T-helper 2 cell (primary cell): Measurements from ENCODE around the gene PARP1.
"Not testable (repeated sequence)": the region's sequence is repeated elsewhere in the genome, so short reads cannot be mapped to it uniquely, and the experiment has no call there.

Experiments
- DNase-seq, 5 experiments: peaks; one replicate each; pipeline versions ENCODE4 v3.0.0 to v3.0.0-alpha.2; 2012 to 2022

Gene PARP1

DNA sequence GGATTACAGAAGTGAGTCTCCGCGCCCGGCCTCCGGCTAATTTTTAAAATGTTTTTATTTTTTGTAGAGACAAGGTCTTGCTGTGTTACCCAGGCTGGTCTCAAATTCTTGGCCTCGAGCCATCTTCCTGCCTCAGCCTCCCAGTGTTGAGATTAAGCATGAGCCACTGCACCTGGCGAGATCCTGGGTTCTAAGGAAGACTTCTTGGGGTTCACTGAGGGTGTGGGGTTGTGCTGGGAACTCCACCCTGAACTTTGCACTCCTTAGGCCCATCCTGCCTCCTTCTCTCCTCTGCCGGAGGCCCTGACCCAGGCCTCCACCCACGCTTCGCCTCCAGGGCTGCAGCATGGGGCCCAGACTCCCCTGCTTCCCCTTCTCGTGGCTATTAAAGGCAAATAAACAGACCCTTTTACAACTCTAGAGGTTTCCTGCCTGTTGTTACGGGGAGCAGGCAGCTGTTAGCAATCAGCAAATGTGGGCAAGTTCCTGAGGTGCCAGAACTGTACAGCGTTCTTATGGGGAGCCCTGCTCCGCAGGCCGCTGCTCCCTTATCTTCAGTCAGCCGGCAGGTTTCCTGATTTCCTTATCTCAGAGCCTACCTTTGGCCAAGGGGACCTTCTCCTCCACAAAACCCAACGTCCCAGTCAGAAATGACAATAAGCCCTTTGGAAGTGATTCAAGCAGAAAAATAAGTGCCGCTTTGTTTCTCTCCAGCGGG is 57.9 kb downstream of the PARP1 start:
- no peak for DNase-seq

DNA sequence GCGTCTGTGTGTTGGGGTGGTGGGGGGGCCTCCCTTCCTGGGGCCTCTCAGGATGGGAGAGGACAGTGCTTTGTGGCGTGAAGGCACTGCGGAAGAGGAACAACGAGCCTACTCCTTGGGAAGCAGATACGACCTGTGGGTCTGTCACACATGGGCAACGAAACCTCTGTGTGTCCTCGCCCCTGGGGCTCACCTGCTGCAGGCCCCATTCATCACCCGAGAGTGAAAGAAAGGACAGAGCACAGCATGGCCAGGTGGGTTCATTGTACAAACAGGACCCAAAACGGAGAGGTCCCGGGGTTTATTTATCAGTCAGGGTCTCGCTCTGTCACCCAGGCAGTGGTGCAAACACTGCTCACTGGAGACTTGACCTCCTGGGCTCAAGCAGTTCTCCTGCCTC is 58.8 kb downstream of the PARP1 start:
- no peak for DNase-seq

DNA sequence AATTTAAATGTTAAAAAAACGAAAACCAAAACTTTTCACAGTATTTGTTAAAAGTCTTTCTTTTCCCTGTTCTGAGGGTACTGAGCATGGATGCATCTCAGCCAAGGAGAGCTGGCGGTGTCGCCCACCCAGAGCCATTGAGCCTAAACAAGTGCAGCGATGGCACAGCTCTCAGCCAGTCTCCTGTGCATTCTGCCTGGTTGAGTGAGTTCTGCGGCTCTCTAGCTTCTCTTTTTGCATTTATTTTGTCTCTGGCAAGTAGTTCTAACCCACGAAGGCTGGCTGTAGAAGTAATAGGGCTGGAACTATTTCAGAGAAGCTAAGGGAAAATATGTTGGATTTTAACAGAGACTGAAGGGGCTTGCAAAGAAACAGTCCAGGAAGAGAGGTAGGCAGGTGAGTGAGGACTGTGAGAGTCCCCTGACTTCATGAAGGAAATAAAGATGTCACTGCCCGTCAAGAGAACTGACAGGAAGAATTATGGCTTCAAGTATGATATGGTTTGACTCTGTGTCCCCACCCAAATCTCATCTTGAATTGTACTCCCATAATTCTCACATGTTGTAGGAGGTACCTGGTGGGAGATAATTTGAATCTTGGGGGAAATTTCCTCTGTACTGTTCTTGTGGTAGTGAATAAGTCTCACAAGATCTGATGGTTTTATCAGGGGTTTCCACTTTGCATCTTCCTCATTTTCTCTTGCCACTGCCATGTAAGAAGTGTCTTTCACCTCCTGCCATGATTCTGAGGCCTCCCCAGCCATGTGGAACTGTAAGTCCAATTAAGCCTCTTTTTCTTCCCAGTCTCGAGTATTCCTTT is 63.2 kb downstream of the PARP1 start:
- DNase-seq: no peak

DNA sequence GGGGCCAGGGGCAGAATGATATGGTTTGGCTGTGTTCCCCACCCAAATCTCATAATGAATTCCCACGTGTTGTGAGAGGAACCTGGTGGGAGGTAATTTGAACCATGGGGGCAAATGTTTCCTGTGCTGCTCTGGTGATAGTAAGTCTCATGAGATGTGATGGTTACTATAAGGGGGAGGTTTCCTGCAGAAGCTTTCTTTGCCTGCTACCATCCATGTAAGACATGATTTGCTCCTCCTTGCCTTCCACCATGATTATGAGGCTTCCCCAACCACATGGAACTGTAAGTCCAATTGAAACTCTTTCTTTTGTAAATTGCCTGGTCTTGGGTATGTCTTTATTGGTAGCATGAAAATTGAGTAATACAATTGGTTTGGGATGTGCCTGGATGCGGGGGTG is 65.2 kb downstream of the PARP1 start:
- DNase-seq: no peak

DNA sequence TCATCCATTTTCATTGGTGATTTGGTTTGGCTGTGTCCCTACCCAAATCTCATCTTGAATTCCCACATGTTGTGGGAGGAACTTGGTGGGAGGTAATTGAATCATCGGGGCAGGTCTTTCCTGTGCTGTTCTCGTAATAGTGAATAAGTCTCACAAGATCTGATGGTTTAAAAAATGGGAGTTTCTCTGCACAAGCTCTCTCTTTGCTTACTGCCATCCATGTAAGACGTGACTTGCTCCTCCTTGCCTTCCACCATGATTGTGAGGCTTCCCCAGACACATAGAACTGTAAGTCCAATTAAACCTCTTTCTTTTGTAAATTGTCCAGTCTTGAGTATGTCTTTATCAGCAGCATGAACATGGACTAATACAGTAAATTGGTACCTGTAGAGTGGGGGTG is 67.8 kb downstream of the PARP1 start:
- DNase-seq: not testable (repeated sequence)

DNA sequence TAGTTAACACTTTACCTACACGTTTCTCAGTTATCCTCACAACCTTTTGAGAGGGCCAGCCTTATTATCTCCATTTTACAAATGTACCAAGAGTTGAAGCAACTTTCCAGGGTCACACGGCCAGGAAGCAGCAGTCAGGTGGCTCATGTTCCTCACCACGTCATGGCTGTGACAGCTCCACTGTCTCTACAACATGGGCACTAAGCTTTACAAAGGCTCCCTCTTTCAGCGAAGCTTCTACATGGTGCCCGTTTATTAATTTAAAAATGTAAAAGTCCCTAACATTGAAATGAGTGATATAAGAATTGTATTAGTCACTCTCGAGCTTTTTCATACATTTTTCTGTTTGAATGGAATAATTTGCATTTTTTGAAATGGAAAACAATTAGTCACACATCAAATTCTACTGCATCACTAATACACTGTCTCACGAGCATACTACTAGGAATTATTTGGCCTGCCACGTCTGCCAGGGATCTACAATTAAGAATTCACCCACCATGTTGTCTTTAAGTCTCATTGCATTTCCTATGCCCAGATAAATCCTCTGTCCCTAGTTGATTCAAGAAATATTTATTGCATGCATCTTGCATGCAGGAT is 70.5 kb downstream of the PARP1 start:
- no peak for DNase-seq

DNA sequence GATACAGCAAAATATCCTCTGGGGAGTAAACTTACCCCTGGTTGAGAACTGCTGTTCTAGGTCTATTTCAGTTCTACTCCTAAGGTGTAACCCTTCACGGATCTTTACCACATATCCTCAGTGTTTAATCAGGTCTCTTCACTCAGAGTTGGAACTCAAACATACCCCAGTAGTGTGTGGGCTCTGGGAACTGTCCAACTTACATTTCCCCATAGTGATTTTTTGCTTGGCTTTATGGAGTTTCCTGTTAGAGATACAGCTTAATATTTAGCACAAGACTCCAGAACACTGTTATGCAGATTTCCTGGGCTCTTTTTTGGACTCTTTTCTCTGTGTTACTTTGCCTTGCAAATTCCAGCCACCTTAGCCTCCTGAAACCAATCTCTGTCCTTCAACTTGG is 72.2 kb downstream of the PARP1 start:
- no peak for DNase-seq

DNA sequence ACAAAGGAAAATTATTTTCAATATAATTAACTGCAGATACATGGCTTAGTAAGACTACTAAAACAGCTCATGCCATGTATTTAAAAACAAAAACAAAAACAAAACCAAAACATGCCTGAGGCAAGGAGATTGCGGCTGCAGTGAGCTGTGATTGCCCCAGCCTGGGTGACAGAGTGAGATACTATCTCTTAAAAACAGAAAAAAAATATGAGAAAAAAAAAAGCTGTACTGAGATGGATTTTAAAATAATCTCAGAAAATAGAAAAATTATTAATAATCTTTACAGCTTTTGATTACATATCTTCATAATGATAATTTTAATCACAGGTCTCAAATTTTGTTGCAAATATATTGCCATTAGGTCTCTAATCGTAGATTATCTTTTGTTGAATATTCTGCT is 74.9 kb downstream of the PARP1 start:
- DNase-seq: peak in 2 of 5 experiments; percentile 2 to 86

DNA sequence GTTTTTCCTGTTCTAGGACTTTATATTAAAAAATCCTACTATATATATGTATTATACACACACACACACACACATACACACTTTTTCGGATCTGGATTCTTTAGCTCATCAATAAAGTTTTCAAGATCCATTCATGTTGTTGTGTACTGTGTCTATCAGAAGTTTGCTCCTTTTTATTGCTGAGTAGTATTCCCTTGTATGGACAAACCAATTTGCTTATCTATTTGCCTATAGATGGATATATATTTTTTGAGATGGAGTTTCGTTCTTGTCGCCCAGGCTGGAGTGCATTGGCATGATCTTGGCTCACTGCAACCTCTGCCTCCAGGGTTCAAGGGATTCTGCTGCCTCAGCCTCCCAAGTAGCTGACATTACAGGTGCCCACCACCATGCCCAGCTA is 78.7 kb downstream of the PARP1 start:
- DNase-seq: no peak

DNA sequence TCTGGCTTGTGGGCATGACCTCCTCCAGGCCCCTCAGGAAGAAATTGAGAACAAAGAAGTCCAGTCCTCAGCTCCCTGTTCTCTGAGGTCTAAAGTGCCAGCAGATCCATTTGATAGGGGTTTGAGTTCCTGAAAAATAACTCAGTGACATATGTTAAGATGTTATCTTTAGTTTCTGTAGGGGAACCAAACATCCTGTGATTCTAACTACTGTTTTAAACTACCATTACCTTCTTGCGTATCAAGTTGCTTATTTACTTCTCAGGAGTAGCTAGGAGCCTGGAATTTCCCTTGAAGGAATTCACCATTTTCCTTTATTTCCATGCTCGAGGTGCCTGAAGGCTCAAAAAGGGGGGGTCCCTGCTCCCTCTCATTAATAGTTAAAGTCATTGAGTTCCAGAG is 80.1 kb downstream of the PARP1 start:
- peak in 1 of 5 experiments; percentile 45 for DNase-seq

DNA sequence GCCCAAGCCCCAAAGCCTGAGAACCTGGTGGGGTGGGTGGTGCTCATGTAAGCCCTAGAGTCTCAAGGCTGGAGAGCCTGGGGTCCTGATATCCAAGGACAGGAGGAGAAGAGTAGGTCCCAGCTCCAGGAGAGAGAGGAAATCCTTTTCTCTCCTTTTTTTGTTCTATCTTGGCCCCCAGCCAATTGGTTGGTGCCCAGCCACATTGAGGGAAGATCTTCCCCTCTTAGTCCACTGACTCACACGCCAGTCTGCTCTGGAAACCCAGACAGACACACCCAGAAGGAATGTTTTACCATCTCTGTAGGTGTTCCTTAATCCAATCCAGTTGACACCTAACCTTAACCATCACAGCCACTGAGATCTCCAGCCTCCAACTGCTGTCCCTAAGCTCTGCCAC is 82.7 kb downstream of the PARP1 start:
- no peak for DNase-seq

DNA sequence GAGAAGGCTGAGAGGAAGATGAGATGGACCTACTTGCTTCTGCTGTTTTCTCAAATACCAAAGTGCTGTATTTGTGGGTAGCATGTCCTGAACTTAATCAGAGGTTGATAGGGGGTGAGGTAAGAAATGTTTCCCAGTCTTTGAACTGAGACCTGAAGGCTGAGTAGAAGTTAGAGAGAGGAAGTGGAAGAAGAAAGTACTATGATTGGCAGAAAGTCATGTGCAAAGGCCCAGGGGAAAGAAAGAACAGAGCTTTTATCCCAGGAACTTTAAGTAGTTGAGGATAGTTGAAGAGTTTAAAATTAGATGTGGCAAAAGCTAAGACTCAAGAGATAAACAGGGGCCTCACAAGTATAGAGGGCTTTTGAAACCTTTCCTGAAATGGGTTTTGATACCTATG is 83.4 kb downstream of the PARP1 start:
- no peak for DNase-seq

DNA sequence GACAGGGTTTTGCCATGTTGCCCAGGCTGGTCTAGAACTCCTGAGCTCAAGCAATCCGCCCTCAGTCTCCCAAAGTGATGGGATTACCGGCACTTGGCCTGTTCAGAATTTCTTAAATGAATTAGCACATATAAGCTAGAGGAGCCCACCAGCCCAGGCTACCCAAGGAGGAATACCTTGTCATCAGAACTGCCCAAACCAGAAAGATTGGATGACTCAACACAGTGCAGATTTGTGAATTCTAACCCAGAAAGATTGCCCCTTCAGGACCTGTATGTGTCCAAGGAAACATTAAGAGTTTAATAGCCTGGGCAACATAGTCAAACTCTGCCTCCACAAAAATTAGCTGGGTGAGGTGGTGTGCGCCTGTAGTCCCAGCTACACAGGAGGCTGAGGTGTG is 84.9 kb downstream of the PARP1 start:
- no peak for DNase-seq

DNA sequence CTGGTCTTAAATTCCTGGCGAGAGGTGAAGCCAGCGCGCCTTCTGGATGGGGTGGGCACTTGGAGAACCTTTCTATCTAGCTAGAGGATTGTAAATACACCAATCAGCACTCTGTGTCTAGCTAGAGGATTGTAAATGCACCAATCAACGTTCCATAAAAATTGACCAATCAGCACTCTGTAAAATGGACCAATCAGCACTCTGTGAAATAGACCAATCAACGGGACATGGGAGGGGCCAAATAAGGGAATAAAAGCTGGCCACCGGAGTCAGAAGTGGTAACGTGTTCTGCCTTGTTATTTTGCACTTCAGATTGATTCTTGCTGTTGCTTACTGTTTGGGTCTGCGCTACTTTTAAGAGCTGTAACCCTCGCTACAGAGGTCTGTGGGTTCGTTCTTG is 87.0 kb downstream of the PARP1 start:
- no peak for DNase-seq

DNA sequence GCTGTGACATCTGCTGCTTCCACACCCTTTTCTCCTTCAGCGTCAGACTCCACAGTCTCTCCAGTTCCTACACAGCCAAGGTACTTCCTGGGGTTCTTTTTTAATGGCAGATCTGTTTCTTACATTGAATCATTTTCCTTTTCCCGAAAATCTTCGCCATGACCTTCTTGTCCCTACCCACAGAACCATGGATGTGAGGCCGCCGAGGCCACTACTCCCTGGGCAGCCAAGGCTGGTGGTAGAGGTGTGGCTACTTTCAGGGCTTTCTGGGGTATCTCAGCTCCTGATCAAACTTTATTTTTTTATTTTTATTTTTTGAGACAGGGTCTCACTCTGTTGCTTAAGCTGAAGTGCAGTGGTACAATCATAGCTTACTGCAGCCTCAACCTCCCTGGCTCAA is 89.4 kb downstream of the PARP1 start:
- DNase-seq: no peak

DNA sequence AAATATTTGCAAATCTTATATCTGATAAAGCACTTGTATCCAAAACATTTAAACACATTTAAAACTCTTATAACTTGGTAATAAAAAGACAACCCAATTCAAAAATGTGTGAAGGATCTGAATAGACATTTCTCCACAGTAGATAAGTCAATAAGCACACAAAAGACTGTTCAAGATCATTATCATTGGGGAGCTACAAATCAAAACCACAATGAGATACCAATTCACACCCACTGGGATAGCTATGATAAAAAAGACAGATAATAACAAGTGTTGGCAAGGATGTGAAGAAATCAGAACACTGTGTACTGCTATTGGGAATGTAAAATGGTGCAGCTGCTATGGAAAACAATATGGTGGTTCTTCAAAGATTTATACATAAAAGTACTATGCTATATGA is 93.8 kb downstream of the PARP1 start:
- peak in 1 of 5 experiments; percentile 59 for DNase-seq

DNA sequence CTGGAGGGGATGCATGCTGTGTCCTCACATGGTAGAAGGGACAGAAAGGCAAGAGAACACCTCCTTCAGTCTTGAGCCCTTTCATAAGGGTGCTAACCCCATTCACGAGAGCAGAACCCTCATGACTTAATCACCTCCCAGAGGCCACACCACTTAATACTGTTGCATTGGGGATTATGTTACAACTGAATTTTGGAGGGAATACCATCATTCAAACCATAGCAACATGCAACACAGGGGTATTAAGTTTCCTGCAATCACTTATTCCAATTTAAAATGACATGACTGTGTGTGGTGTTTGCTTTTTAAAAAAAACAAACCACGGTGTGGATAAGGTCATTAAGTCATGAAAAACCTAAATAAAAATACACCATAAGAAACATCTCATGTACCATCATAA is 95.8 kb downstream of the PARP1 start:
- DNase-seq: no peak

DNA sequence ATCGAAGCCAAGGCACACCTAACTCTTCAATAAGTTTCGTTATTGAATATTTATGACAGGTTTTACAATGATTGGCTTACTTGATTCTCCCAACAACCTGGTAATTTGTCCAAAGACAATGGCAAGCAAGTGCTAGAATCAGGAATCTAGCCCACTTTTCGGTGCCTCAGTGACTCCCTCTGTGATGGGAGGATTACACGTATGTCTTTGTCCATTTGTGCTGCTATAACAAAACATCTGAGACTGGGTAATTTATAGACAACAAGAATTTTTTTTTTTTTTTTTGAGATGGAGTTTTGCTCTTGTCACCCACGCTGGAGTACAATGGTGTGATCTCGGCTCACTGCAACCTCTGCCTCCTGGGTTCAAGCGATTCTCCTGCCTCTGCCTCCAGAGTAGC is 96.5 kb downstream of the PARP1 start:
- DNase-seq: no peak
